HepG2 (cell line): ENCODE results near the gene EEF1A1. TPM values are rescaled to one million over a fixed set of nuclear protein-coding genes. Genes with fewer than 3 reads are reported as not detected.

ENCODE experiments used
- ATF1 ChIP-seq: IDR thresholded peaks from 2 replicates; pipeline ENCODE4 v1.6.1; 2016; ENCODE audit warnings: mild to moderate bottlenecking, control low read depth
- FOXK1 ChIP-seq: sonication (generic); formaldehyde crosslinking; IDR thresholded peaks from 2 replicates; pipeline ENCODE4 v1.4.0; 2020; ENCODE audit warnings: low read depth, missing genetic modification reagents, borderline replicate concordance
- PHF21A ChIP-seq: sonication (generic); formaldehyde crosslinking; IDR thresholded peaks from 2 replicates; pipeline ENCODE4 v1.5.0; 2020; ENCODE audit warnings: mild to moderate bottlenecking, missing genetic modification reagents
- POGZ ChIP-seq: sonication (generic); formaldehyde crosslinking; IDR thresholded peaks from 2 replicates; pipeline ENCODE4 v1.4.0; 2020; ENCODE audit warnings: mild to moderate bottlenecking, missing genetic modification reagents
- POLR2AphosphoS5 ChIP-seq: IDR thresholded peaks from 2 replicates; pipeline ENCODE4 v1.6.1; 2012; ENCODE audit warnings: low read depth, low read length
- RBM39 ChIP-seq: fragments of 200-400 bp; formaldehyde crosslinking; IDR thresholded peaks from one replicate; pipeline ENCODE4 v1.6.1; 2018; ENCODE audit warnings: antibody characterized with exemption, mild to moderate bottlenecking, low read depth, low read length; ENCODE audit not compliant: poor library complexity, severe bottlenecking
- SP2 ChIP-seq: sonication (generic); formaldehyde crosslinking; IDR thresholded peaks from 2 replicates; pipeline ENCODE4 v1.5.1; 2020; ENCODE audit warnings: mild to moderate bottlenecking, missing genetic modification reagents
- ZBTB40 ChIP-seq, 2 experiments: fragments of 450-650 bp in 1 of 2; sonication (generic) in 1 of 2; formaldehyde crosslinking in 1 of 2; IDR thresholded peaks; 2 replicates each; pipeline versions ENCODE4 v1.6.1 to v1.8.0; 2016 to 2022; ENCODE audit warnings: antibody characterized with exemption in 1 of 2, mild to moderate bottlenecking in 1 of 2, missing genetic modification reagents in 1 of 2
- ZNF160 ChIP-seq: sonication (generic); formaldehyde crosslinking; IDR thresholded peaks from 2 replicates; pipeline ENCODE4 v1.8.0; 2022; ENCODE audit warnings: mild to moderate bottlenecking, inconsistent platforms, missing genetic modification reagents
- ZNF292 ChIP-seq: sonication (generic); formaldehyde crosslinking; IDR thresholded peaks from 2 replicates; pipeline ENCODE4 v1.8.1; 2022; ENCODE audit warnings: mild to moderate bottlenecking, low read depth, missing genetic modification reagents, borderline replicate concordance
- ZNF512 ChIP-seq: sonication (generic); formaldehyde crosslinking; IDR thresholded peaks from 2 replicates; pipeline ENCODE4 v1.4.0; 2020; ENCODE audit warnings: mild to moderate bottlenecking, missing genetic modification reagents
- ZNF512B ChIP-seq: sonication (generic); formaldehyde crosslinking; IDR thresholded peaks from 2 replicates; pipeline ENCODE4 v1.5.1; 2020; ENCODE audit warnings: missing genetic modification reagents, mild to moderate bottlenecking, borderline replicate concordance
- ZNF672 ChIP-seq: sonication (generic); formaldehyde crosslinking; IDR thresholded peaks from 2 replicates; pipeline ENCODE4 v1.8.1; 2022; ENCODE audit warnings: missing genetic modification reagents
- ZNF749 ChIP-seq: sonication (generic); formaldehyde crosslinking; IDR thresholded peaks from 2 replicates; pipeline ENCODE4 v1.8.0; 2022; ENCODE audit warnings: mild to moderate bottlenecking, missing genetic modification reagents, moderate library complexity, borderline replicate concordance
- ZSCAN21 ChIP-seq: sonication (generic); formaldehyde crosslinking; IDR thresholded peaks from 2 replicates; pipeline ENCODE4 v1.8.0; 2022; ENCODE audit warnings: mild to moderate bottlenecking, missing genetic modification reagents, moderate library complexity, borderline replicate concordance
- polyA plus RNA-seq, 8 experiments: library from polyadenylated mRNA; depleted of rRNA in 3 of 8; stranded (reverse) in 7 of 8; unstranded in 1 of 8; fragments of >200 nt; fragmentation: Illumina TruSeq in 4 of 8; extraction: Trizol in 4 of 8; gene quantifications; 2 replicates each; pipeline versions ENCODE4 v1.2.1 to v1.2.3, GENCODE V29; 2011 to 2016; ENCODE audit warnings: low read depth in 4 of 8, missing spikeins in 1 of 8, mixed read lengths in 1 of 8; ENCODE audit not compliant: insufficient read depth in 1 of 8
- total RNA-seq, 5 experiments: library from RNA; depleted of rRNA; stranded (reverse); fragments of >200 nt; fragmentation: Illumina TruSeq; extraction: Trizol; gene quantifications; 2 replicates each; pipeline ENCODE4 v1.2.3, GENCODE V29; 2016; ENCODE audit warnings: low read depth in 1 of 5

Gene EEF1A1
- total and polyA plus RNA-seq, 2 of the 13 experiments (the other 11 are each of a cell fraction or from before 2014, with no cell fraction given): 13,726 to 17,172 TPM

- TF ChIP-seq ZNF512B (CRISPR knock-in tag) (no peak), ZBTB40 (IDR thresholded peaks at IDR 0.05) (no peak), ZBTB40 (CRISPR knock-in tag; IDR thresholded peaks at IDR 0.05) (no peak), RBM39 (peak; percentile 55), ZNF160 (CRISPR knock-in tag) (no peak), PHF21A (peak; percentile 16; the same call in 1 of the 2 replicates), ZSCAN21 (CRISPR knock-in tag) (peak; percentile 47; the same call in 1 of the 2 replicates), ATF1 (no peak), ZNF749 (0 out of 2 replicates have a peak, but pooled peaks have one; percentile 51), SP2 (CRISPR knock-in tag) (no peak), ZNF512 (CRISPR knock-in tag) (0 out of 2 replicates have a peak, but pooled peaks have one; percentile 35), ZNF672 (CRISPR knock-in tag) (no peak), FOXK1 (CRISPR knock-in tag) (0 out of 2 replicates have a peak, but pooled peaks have one; percentile 18), ZNF292 (CRISPR knock-in tag) (no peak), POLR2AphosphoS5 (peak; percentile 54; the same call in 1 of the 2 replicates), POGZ (CRISPR knock-in tag) (0 out of 2 replicates have a peak, but pooled peaks have one; percentile 4)
Observed at GRCh38 chr6:73515204-73515655, 5.6 kb downstream of the EEF1A1 start (continued).
